NOMO-1 treated with DMSO at 0.1 percent for 48 hours (cell line): ENCODE results near the gene FAM177B.

Experiments used
- DNase-seq: peaks from one replicate; lab custom pipeline; 2025; ENCODE audit not compliant: unreplicated experiment; lab: John Stamatoyannopoulos, UW

Gene FAM177B

DNA sequence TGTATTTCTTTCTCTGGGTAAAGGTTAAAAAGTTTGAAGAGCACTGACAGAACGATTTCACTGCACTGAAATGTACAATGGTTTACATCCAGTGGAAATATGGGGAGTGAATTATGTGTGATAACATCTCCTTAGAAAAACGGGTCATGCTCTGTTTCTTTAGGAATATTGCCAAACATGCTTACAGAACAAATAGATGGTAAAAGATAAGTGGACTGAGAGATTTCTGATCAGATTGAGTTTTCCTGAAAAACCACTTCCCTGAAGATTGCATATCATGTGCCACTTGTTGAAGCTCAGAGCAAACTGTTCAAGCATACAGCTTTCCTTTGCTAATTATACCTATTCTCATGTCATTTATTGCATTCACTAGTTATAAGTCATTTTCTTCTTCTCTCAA, 47.9 kb downstream of the FAM177B start:
- DNase-seq = no peak

DNA sequence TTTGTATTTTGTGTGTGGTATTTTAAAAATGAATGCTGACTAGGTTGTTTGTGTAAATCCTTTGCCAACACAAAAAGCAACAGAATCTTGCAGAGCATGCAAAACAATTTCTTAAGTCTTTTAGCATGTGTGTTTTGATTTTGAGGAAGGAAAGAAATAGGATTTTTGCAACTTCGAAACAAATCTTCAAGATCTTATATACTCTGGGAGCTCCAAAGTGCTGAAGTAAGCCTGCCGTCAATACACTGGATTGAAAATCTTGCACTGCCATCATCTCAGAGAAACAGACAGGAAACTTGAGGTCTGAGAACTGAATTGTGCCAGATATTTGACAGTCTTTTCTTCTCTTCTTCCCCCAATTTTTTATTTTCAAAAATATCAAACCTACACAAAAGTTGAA, 48.5 kb downstream of the FAM177B start:
- DNase-seq = no peak

DNA sequence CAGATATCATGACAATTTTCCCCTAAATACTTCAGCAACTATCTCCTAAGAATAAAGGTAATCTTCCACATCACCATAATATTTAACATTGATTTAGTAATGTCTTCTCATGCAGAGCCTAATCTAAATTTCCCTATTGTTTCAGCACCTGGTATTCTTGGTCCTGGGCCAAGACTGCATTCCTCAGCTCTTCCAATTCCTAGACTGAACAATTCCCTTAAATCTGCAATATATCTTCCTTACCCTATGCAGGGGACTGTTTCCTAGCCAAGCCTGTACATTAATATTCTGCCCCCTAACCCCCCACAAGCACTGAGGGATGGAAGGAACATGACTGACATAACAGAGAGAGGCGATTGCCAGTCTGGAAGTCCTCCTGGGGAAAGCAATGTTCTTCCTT, 49.1 kb downstream of the FAM177B start:
- DNase-seq = no peak

DNA sequence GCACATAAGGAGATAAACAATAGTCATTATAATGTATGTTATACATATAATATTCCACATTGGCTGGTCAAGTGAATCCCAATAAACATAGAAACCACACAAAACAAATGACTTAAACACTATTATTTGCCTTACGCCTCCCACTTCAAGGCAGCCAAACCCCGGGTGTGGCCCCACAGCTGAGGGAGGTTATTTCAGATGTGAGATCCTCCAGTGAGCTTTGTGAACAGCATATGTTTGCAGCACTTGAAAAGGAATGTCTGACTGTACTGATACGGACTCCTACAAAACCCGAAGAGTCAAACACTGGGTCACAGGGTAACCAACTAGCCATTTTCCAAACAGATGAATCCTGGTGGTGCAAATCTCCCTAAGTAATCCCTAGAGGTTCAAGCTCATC, 50.7 kb downstream of the FAM177B start:
- DNase-seq = no peak

DNA sequence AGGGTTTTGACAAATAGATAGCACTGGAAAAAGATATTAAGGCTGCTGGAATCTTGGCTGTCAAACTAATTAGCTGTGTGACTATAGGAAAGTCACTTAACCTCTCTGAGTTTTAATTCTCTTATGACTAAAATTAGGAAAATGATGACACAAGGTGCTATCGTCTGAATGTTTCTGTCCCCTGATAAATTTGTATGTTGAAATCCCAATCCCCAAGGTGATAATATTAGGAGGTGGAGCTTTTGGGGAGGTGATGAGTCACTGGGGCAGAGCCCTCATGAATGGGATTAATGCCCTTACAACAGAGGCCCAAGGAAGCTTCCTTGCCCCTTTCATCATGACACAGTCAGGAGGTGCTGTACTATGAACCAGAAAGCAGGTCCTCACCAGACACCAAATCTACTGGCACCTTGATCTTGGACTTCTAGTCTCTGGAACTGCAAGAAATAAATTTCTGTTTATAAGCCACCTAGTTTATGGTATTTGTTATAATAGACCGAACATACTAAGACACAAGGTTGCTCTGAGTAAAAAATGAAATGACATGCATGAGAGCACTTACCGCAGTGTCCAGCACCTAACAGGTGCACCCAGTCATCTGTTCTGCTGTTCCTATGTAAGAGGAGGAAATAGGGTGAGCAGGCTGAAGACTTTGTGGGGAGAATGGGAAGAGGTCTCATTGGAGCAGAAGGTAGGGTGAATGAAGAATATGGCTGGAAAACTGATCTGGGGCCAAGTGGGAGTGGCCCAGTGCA, 51.6 kb downstream of the FAM177B start:
- no peak for DNase-seq

DNA sequence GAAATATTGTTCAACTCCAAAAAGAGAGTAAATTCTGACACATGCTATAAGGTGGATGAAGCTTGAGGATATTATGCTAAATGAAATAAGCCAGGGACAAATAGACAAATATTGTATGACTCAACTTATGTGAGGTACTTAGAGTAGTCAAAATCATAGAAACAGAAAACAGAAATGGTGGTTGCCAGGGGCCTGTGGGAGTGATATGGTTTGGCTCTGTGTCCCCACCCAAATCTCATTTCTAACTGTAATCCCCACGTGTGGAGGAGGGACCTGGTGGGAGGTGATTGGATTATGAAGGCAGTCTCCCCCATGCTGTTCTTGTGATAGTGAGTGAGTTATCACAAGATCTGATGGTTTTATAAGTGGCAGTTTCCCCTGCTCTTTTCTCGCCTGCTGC, 53.1 kb downstream of the FAM177B start:
- no peak for DNase-seq

DNA sequence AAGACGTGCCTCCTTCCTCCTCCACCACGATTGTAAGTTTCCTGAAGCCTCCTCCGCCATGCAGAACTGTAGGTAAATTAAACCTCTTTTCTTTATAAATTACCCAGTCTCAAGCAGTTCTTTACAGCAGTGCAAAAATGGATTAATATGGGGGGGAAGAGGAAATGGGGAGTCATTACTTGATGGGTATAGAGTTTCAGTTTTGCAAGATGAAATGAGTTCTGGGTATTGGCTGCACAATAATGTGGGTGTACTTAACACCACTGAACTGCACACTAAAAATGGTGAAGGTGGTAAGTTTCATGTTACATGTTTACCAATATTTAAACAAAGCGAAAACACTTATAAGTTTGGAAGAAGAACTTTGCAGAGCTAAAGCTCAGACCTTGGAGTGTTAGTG, 53.5 kb downstream of the FAM177B start:
- no peak for DNase-seq

DNA sequence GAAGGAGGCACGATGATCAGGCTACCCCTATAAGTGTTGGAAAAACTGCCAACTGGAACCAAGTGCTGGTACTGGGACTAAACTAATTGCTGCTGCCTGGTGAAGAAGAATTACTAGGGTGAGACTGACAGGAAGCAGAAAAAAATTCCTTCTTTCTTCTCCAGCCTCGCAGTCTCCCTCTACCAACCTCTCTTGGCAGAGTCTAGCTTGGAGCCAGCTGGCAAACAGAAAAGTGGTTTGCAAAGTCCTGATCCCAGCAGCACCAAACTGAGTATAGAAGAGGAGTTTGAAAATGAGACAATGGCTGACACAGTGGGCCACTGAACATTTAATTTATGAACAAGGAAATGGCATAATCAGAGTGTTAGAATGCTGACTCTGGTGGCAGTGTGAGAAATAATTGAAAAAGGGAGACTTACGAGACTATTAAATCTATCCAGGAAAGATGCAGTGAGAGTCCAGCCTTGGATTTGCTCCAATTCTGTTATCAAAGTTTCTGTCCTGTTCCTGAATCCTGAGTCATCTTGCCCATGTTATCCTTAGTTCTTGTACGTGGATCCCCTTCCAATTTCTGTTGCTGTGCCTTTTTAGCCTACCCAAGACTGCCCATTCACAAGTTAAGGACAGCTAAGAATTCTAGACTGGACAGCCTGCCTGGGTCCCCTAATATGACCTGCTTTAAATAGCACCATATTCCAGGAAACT, 54.2 kb downstream of the FAM177B start:
- no peak for DNase-seq

DNA sequence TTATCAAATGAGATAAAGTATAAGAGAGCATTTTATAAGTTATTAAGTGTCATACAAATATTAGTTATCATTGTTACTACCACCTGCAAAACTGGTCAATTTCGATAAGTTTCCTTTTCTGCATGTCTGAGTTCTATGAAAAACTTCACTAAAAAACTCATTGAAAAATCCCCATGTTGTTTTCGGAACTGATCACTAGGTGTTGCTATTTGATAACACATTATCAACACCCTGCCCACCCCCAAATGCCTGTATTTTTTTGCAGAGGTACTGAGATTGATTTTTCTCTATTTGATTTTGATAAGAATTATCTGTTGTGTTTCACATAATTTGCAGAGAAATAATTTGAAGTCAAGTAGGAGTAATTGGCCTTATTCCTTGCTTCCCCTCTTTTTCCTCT, 55.7 kb downstream of the FAM177B start:
- DNase-seq = no peak

DNA sequence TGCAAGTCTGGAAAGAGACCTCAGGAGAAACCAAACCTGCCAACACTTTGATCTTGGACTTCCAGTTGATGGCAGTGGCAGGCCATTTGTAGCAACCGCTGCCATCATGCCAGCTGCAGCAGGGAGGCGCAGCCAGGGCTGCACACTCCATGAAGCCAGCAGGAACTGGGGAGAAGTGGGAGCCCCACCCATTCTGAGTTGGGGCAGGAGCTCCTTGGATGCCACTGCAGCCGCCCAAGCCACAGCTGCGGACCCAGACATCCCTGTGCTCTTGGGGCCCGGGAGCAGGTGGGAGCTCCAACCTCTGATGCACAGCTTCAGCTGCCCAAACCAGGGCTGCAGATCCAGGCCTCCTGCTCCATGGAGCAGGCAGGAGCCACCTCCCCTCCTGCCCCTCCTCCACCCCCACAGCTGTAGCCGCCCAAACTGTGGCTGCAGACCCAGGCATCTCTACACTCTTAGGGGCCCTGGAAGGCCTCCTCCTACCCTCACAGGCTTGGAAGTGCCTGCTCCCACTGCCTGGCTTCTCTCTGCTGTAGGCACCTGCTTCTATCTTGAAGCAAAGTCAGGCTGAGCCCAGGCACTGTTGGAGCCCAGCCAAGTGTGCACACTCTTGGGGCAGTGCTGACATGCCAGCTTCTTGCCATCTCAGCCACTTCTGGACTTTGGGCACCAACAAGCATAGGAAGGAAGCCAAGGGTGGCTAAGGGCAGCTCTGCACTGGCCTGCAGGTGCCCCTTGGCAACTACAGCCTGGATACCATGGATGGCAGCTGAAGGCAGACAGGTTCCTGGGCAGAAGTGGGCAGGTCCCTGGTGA, 57.9 kb downstream of the FAM177B start:
- DNase-seq = no peak

DNA sequence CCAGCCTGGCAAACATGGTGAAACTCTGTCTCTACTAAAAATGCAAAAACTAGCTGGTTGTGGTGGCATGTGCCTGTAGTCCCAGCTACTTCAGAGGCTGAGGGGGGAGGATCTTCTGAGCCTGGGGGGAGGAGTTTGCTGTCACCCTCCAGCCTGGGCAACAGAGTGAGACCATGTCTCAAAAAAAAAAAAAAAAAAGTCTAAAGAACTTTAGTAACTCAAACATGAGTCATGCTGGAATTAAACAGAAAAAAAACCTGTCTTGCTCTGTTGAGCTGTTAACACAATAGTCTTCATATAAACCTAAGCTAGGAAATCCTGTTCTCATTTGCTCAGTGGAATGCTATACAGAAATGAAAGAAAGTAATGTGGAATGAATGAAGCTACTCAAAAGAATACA, 61.1 kb downstream of the FAM177B start:
- DNase-seq = no peak

DNA sequence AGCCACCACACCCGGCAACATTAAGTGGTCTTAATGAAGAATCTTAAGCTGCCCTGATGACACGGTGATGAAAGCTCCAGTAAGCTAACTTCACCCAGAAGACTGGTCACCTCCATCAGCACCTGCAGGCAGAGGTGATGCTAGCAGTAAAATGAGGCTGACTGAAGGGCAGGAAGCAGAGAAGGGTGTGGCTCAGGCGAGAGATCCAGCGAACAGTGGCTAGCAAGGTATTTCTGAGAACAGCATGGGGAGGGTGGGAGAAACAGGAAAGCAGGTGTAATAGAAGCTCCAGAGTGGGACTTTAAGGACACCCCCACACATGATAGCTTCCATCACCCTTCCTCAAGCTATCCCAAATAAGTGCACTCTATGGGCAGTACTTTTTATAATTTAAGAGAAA, 62.0 kb downstream of the FAM177B start:
- no peak for DNase-seq
